Adipocyte (in vitro differentiated cells): ENCODE results near the gene CPM.

Experiments used
- DNase-seq: peaks from one replicate; pipeline ENCODE4 v3.0.0-alpha.2; 2015; ENCODE audit warnings: low read depth
- H3K27me3 ChIP-seq: replicated peaks from 2 replicates; pipeline ENCODE4 v1.7.0; 2013; ENCODE audit warnings: mild to moderate bottlenecking, low read length, moderate library complexity; ENCODE audit not compliant: control insufficient read depth, insufficient read depth
- H3K36me3 ChIP-seq: 2 replicates; pipeline ENCODE4 v1.7.0; 2013; ENCODE audit warnings: low read length, mild to moderate bottlenecking, moderate library complexity; ENCODE audit not compliant: control insufficient read depth, insufficient read depth, severe bottlenecking
- H3K4me1 ChIP-seq: 2 replicates; pipeline ENCODE4 v1.7.0; 2013; ENCODE audit warnings: mild to moderate bottlenecking, low read length, moderate library complexity; ENCODE audit not compliant: control insufficient read depth, insufficient read depth
- H3K4me3 ChIP-seq: 2 replicates; pipeline ENCODE4 v1.7.0; 2013; ENCODE audit warnings: mild to moderate bottlenecking, low read length, moderate library complexity
- H3K9ac ChIP-seq: 2 replicates; pipeline ENCODE4 v1.7.0; 2013; ENCODE audit warnings: mild to moderate bottlenecking, low read length, moderate library complexity
- H3K9me3 ChIP-seq: 2 replicates; pipeline ENCODE4 v1.7.0; 2013; ENCODE audit warnings: mild to moderate bottlenecking, low read length, moderate library complexity; ENCODE audit not compliant: control insufficient read depth

The CPM gene

DNA sequence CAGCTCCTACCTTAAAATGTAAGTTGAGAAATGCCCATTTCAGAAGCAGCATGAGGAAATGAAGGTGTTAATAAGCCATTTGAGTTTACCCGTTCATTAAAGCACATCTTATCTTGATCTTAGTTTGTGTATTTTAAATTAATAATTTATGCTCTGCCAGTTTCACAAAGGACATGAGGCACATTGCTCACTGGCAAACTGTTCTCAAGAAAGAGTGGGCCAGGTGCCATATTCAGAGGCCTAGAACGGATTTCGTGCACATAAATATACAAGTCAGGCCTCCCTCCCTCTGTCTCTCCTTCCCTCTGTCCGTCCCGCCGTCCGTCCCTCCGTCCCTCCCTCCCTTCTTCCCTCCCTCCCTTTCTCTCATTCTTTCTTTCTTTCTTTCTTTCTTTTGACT lies 29.5 kb downstream of the CPM start:
- H3K4me3 ChIP-seq = no peak overlapping the region

DNA sequence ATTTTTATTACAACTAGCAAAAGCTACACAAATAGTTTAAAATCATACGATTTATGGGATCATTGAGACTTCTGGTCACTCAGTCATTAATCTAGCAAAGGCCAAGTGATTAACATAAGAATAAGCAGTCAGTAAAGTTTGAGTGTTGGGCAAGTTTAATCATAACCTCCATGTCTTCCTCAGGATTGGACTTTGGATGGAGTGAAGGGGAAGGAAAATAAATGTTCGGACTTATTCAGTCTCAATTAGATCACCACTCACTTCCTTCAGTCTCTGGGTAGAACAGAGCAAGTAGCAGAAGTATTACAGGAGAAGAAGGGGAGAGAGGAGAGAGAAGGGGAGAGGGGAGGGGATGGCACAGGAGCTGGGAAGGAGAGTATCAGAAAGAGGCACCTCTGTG lies 31.4 kb downstream of the CPM start:
- Histone ChIP-seq H3K9me3 (no peaks in the 10 kb centered on the region), H3K9ac (no peak overlapping the region), H3K36me3 (peaks cover 24% of the 10 kb centered on the region), H3K4me1 (peaks cover 38% of the 10 kb centered on the region), H3K27me3 (no peaks in the 10 kb centered on the region), H3K4me3 (no peak overlapping the region)
- DNase-seq = no peak

More for the DNA sequence above, 29.5 kb downstream of the CPM start:
- no peak overlapping the region for H3K9ac ChIP-seq
- H3K36me3 ChIP-seq = peaks cover 30% of the 10 kb centered on the region
- H3K4me1 ChIP-seq = peaks cover 25% of the 10 kb centered on the region
- H3K27me3 ChIP-seq = no peaks in the 10 kb centered on the region
- no peaks in the 10 kb centered on the region for H3K9me3 ChIP-seq
- no peak for DNase-seq

DNA sequence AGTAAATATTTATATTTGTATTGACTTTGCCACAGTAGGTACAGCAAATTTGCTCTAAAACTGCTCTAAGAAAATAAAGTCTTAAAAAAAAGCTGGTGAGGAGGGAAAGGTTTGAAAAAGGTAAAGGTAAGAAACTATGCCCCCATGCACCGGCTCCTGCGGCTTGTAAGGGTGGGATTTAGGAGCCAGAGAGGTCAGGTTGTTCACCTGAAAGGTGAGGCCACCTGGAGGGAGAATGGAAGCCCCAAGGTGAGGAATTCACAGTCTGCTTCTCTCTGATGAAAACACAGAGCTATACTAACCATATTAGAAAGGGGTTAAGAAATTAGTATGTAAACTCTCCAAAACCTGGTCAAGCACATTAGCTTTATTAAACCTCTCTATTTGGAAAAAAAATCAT lies 31.8 kb downstream of the CPM start:
- Histone ChIP-seq H3K36me3 (peaks cover 24% of the 10 kb centered on the region), H3K4me3 (no peak overlapping the region), H3K4me1 (peaks cover 41% of the 10 kb centered on the region), H3K27me3 (no peaks in the 10 kb centered on the region), H3K9me3 (no peaks in the 10 kb centered on the region), H3K9ac (no peak overlapping the region)
- DNase-seq = no peak

DNA sequence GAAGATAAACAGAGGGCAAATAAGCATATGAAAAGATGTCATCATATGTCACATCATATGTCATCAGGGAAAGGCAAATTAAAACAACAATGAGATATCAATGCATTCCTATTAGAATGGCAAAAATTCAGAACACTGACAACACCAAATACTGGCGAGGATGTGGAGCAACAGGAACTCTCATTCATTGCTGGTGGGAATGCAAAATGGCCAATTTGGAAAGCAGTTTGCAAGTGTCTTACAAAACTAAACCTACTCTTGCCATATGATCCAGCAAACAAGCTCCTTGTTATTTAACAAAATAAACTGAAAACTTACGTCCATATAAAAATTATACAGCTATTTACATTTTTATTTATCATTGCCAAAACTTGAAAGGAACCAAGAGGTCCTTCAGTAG lies 32.7 kb downstream of the CPM start:
- no peak overlapping the region for H3K9ac ChIP-seq
- DNase-seq = no peak
- H3K9me3 ChIP-seq = no peaks in the 10 kb centered on the region
- H3K27me3 ChIP-seq = no peaks in the 10 kb centered on the region
- H3K36me3 ChIP-seq = peaks cover 24% of the 10 kb centered on the region
- H3K4me1 ChIP-seq = peaks cover 41% of the 10 kb centered on the region
- H3K4me3 ChIP-seq = no peak overlapping the region

DNA sequence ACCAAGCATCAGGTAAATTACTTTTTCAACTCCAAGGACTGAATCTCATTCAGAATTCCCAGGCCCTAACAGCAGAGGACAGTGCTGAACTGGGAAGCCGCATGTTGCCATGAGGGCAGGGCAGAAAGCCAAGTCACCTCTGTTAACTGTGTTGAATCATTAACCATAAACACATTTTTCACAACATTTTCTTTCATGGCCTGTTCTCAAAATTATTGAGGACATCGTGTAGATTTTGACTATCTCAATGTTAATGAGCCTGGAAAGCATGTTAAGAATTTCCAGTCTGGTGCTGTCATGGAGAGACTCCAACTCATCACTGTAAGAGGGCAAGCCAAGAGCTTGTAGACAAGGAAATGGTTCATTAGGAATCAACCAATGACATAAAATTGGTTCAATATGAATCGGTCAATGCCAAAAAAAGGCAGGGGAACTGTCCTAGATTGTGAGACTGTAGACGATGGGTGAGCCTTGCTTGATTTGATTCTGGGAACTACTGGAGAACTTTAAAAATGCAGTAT lies 33.7 kb downstream of the CPM start:
- peaks cover 37% of the 10 kb centered on the region for H3K4me1 ChIP-seq
- H3K9ac ChIP-seq = peak overlapping the region; percentile 65
- H3K36me3 ChIP-seq = peaks cover 29% of the 10 kb centered on the region
- no peaks in the 10 kb centered on the region for H3K27me3 ChIP-seq
- no peak overlapping the region for H3K4me3 ChIP-seq
- no peaks in the 10 kb centered on the region for H3K9me3 ChIP-seq
- peak; percentile 57 for DNase-seq

DNA sequence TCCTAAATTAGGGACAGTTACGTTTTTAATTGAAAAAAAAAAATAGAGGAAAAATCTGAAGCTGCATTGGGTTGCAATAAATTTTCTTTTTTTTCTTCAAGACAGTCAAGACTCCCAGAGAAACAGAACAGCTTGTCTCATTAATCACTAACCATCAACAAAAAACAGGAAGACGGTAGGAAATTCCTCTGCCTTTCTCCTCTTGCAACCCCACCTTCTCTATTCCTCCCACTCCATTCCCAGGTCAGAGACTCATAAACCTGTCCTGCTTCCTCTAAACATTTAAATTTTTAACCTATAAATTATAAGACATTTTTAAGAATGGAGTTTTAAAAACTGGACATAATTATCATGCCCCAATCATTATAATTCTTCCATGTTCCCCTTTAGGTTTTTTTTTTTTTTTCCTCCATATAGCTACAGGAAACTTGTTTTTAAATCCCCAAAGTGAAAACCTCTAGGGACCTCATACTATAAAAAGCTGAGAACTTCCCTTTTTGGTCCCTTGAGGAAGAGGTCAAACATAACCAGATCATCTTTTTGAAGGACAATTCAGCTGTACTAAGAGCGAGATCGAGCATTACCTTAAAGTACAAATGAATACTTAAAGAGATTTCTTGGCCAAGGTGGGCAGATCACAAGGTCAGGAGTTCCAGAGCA lies 36.0 kb downstream of the CPM start:
- no peaks in the 10 kb centered on the region for H3K9me3 ChIP-seq
- H3K4me1 ChIP-seq = peaks cover 34% of the 10 kb centered on the region
- no peak overlapping the region for H3K9ac ChIP-seq
- no peaks in the 10 kb centered on the region for H3K27me3 ChIP-seq
- no peak for DNase-seq
- H3K36me3 ChIP-seq = peaks cover 34% of the 10 kb centered on the region
- no peak overlapping the region for H3K4me3 ChIP-seq

DNA sequence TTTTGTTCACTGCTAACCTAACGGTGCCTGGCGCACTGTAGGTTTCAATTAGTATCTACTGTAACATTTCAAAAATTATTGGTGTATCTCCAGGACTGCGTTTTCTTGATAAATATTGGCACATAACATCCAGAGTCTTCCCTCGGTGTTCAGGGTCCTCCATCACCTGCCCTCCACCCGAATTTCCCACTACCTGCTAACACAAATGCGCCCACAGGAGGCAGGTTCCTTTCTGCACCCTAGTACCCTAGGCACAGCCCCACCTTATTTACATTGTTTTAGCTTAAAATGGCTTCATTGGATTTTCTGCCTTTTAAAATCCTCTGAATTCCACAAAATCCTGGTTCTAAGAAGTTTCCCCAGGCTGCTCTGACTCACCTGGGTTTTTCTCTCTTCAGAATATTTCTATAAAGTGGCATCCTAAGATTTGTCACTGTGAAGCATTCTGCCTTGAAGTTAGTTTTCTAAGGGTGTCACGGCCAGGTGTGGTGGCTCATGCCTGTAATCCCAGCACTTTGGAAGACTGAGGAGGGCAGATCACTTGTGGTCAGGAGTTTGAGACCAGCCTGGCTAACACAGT lies 38.6 kb downstream of the CPM start:
- H3K9ac ChIP-seq = no peak overlapping the region
- no peaks in the 10 kb centered on the region for H3K27me3 ChIP-seq
- no peak overlapping the region for H3K4me3 ChIP-seq
- no peaks in the 10 kb centered on the region for H3K9me3 ChIP-seq
- no peak for DNase-seq
- peaks cover 38% of the 10 kb centered on the region for H3K4me1 ChIP-seq
- peaks cover 40% of the 10 kb centered on the region for H3K36me3 ChIP-seq

DNA sequence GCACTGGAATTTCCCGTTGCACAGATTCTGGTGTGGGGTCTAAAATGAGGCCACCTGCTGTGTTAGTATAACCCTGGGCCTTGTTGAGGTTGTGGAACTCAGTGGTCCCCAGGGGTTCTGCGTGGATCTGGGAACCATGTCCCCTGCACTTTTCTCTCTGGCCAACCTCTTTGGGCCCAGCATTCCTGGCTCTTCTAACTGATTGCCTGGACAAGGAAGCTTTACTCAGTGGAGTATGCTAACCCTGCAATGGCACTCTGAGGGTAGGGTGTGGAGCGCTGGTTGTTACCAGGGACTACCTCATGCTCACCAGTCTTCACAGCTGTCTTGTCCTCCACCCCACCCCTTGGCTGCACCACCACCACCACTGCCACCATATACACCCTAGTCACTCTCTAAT lies 39.2 kb downstream of the CPM start:
- no peaks in the 10 kb centered on the region for H3K9me3 ChIP-seq
- H3K36me3 ChIP-seq = peaks cover 40% of the 10 kb centered on the region
- no peak overlapping the region for H3K4me3 ChIP-seq
- no peaks in the 10 kb centered on the region for H3K27me3 ChIP-seq
- H3K9ac ChIP-seq = no peak overlapping the region
- H3K4me1 ChIP-seq = peaks cover 33% of the 10 kb centered on the region
- DNase-seq = no peak

DNA sequence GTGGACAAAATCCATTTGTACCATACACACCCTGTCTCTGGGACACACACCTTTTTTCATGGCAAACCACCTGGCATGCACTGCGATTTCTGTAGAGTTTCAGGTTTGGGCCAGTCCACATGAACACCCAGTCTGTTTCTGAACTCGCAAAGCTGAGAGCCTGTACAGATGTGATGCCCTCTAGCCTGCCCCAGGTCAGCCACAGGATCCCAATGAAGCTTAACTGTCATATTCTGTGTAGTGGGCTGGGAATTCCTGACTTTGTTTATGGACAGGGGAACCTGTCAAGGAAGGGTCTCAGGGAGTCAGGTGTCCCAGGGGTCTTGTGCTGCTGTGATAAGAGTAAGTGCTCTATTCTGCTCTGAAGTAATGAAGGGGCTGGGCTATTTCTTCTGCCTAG lies 39.8 kb downstream of the CPM start:
- Histone ChIP-seq H3K4me3 (no peak overlapping the region), H3K27me3 (no peaks in the 10 kb centered on the region)
- DNase-seq = no peak

DNA sequence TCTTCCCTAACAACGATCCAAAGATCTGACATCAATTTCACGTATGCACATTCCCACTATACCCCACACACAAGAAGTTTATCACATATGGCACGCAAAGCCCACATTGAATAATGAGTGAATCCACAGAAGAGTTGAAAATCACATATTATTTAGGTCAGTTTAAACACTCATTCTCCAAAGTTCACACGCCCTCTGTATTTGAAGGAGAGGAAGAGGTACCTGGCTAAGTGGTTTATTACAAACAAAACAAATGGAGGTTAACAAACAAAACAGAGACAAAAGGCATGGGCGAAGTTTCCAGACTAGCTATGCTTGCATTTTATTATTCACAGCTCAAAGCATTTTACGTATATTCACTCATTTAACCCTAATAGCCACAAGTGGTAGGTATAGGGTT lies 41.8 kb downstream of the CPM start:
- peaks cover 44% of the 10 kb centered on the region for H3K36me3 ChIP-seq
- no peak overlapping the region for H3K4me3 ChIP-seq
- H3K9me3 ChIP-seq = no peaks in the 10 kb centered on the region
- H3K9ac ChIP-seq = no peak overlapping the region
- H3K4me1 ChIP-seq = peaks cover 23% of the 10 kb centered on the region
- no peak for DNase-seq
- H3K27me3 ChIP-seq = no peaks in the 10 kb centered on the region

More for the DNA sequence above, 39.8 kb downstream of the CPM start:
- H3K9me3 ChIP-seq = no peaks in the 10 kb centered on the region
- peaks cover 27% of the 10 kb centered on the region for H3K4me1 ChIP-seq
- H3K36me3 ChIP-seq = peaks cover 40% of the 10 kb centered on the region
- H3K9ac ChIP-seq = no peak overlapping the region

DNA sequence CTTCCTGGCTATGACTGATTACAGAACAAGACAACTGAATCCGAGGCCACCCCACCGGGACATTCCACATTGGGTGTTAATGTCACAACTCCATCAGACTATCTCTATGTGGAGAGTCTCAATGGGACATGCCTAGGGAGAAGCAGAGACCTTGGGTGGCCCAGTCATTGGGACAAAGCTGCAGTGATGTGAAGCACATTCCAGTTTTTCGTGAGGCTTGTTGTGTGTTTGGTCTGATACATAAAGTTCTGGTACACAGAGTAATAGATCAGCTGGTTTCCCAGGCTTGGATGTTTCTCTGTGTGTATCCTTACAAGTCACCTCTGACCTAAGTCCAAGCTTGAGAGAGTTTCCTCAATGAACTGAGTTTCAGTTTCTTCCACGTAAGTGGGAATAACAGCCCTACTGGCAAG lies 42.3 kb downstream of the CPM start:
- no peak for DNase-seq
- Histone ChIP-seq H3K4me1 (peaks cover 23% of the 10 kb centered on the region), H3K4me3 (no peak overlapping the region), H3K9ac (no peak overlapping the region), H3K9me3 (no peaks in the 10 kb centered on the region), H3K27me3 (no peaks in the 10 kb centered on the region), H3K36me3 (peaks cover 44% of the 10 kb centered on the region)
